Placental pericyte (primary cell): Measurements from ENCODE around the gene PRKG2. TPM values are rescaled to one million over a fixed set of nuclear protein-coding genes. Genes with fewer than 3 reads are reported as not detected.

Source experiments
- total RNA-seq: library from RNA; depleted of rRNA; stranded (reverse); fragments of >200 nt; gene quantifications from 2 replicates; pipeline ENCODE4 v1.2.3, GENCODE V29; 2012

The PRKG2 gene, protein sequence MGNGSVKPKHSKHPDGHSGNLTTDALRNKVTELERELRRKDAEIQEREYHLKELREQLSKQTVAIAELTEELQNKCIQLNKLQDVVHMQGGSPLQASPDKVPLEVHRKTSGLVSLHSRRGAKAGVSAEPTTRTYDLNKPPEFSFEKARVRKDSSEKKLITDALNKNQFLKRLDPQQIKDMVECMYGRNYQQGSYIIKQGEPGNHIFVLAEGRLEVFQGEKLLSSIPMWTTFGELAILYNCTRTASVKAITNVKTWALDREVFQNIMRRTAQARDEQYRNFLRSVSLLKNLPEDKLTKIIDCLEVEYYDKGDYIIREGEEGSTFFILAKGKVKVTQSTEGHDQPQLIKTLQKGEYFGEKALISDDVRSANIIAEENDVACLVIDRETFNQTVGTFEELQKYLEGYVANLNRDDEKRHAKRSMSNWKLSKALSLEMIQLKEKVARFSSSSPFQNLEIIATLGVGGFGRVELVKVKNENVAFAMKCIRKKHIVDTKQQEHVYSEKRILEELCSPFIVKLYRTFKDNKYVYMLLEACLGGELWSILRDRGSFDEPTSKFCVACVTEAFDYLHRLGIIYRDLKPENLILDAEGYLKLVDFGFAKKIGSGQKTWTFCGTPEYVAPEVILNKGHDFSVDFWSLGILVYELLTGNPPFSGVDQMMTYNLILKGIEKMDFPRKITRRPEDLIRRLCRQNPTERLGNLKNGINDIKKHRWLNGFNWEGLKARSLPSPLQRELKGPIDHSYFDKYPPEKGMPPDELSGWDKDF
- 0.72 TPM in 1 of 2 replicates, not detected in the other for total RNA-seq

GRCh38 chr4:81214881-81215868, at the start of gene PRKG2:
TSS of gene PRKG2 (minus strand) at chr4:81215222. CDS start at chr4:81205047, 10,175 bp downstream.

Other genes starting within 250 kb of the PRKG2 start
- gene BMP3, start 184.5 kb downstream of the PRKG2 start, total RNA-seq, result 0.14 TPM in 1 of 2 replicates, not detected in the other